Measurements from ENCODE around the gene RBMS1.

- TF ChIP-seq PAX5 (IDR thresholded peaks at IDR 0.05; ENCODE audit: insufficient read depth, low read length, severe bottlenecking): no peak
- no peak for TF ChIP-seq POLR2A (IDR thresholded peaks at IDR 0.05; ENCODE audit: low read depth, low read length)
Observed at GRCh38 chr2:160222546-160223283, 270.9 kb downstream of the RBMS1 start.

All from GM12891 (cell line).